DOHH2 (cell line): Measurements from ENCODE around the gene LMO7.

Experiments
- EZH2phosphoT487 ChIP-seq: fragments of 200-600 bp; sonication (generic); IDR thresholded peaks from 2 replicates; pipeline ENCODE4 v1.6.1; 2017; ENCODE audit warnings: borderline replicate concordance, mild to moderate bottlenecking, antibody characterized with exemption, low read length, moderate library complexity, mixed read lengths
- TF ChIP-seq, protein P1 (sequence below): fragments of 200-600 bp; sonication (generic); IDR thresholded peaks from one replicate; pipeline ENCODE4 v1.5.1; 2014; ENCODE audit warnings: antibody characterized with exemption, mild to moderate bottlenecking, low read depth, low read length; ENCODE audit not compliant: poor library complexity, severe bottlenecking

DNA sequence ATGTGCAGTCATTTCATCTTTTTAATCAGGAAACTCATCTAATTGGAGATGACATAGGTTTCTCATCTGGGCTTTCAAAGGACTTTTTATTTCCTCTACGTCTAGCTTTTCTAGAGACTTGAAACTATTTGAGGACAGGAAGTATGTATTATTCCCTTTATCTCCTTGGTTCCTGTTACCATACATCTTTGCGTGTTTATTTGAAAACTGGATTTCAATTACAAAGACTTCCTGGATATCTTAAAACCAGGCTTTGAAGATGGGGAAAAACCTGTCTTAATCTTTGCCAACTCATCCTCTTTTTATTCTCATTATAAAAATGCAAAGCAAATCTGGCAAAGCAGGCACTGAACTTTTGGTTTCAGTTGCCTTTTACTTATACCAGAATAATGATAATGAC lies 130.5 kb downstream of the LMO7 start:
- TF ChIP-seq, protein P1, sequence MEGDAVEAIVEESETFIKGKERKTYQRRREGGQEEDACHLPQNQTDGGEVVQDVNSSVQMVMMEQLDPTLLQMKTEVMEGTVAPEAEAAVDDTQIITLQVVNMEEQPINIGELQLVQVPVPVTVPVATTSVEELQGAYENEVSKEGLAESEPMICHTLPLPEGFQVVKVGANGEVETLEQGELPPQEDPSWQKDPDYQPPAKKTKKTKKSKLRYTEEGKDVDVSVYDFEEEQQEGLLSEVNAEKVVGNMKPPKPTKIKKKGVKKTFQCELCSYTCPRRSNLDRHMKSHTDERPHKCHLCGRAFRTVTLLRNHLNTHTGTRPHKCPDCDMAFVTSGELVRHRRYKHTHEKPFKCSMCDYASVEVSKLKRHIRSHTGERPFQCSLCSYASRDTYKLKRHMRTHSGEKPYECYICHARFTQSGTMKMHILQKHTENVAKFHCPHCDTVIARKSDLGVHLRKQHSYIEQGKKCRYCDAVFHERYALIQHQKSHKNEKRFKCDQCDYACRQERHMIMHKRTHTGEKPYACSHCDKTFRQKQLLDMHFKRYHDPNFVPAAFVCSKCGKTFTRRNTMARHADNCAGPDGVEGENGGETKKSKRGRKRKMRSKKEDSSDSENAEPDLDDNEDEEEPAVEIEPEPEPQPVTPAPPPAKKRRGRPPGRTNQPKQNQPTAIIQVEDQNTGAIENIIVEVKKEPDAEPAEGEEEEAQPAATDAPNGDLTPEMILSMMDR: no peak
- no peak for TF ChIP-seq EZH2phosphoT487
